Pancreas (tissue), 10 donors: ENCODE results near the gene ABCA1. TPM values are rescaled to one million over a fixed set of nuclear protein-coding genes. Genes with fewer than 3 reads are reported as not detected.
A peak's percentile ranks its signal among the peaks of the same experiment; 100 is the strongest.
"Not testable (repeated sequence)": the region's sequence is repeated elsewhere in the genome, so short reads cannot be mapped to it uniquely, and the experiment has no call there.

Source experiments
- ATAC-seq, 4 donors: fragments of 200-7000 bp; cut with Tn5 transposase; one replicate each; pipeline versions ENCODE4 v1.8.0 to v1.9.1; 2020; ENCODE audit warnings: mild to moderate bottlenecking in 4 of 4, moderate library complexity in 4 of 4
- DNase-seq, 6 donors: peaks; one replicate each; pipeline ENCODE4 v3.0.0-alpha.2; 2020
- FAIRE-seq: peaks from 2 replicates; lab custom pipeline; 2012; peaks lifted over from hg19 to GRCh38; lab: Jason Lieb, UNC
- H3K27ac ChIP-seq, 4 donors: fragments of 200-600 bp; sonication (generic); 1 replicate in 3 of 4; 2 replicates in 1 of 4; pipeline versions ENCODE4 v1.5.0 to v1.8.0; 2020
- H3K27me3 ChIP-seq, 4 donors: fragments of 200-600 bp; one replicate each; pipeline ENCODE4 v1.8.0; 2021
- H3K36me3 ChIP-seq, 3 donors: fragments of 200-600 bp; sonication (generic) in 1 of 3; one replicate each; pipeline versions ENCODE4 v1.5.0 to v1.8.0; 2020 to 2021
- H3K4me1 ChIP-seq, 3 donors: fragments of 200-600 bp; one replicate each; pipeline ENCODE4 v1.8.0; 2021
- H3K4me3 ChIP-seq, 4 donors: fragments of 200-600 bp; sonication (generic) in 2 of 4; one replicate each; pipeline versions ENCODE4 v1.5.0 to v1.8.0; 2020 to 2021
- H3K9me3 ChIP-seq, 4 donors: fragments of 200-600 bp; one replicate each; pipeline ENCODE4 v1.8.0; 2021
- WGBS, 2 donors: extraction: QIAGEN DNeasy Blood & Tissue Kit; methylation state at CpG; one replicate each; pipeline ENCODE4 v1.1.7; 2013; 5-methylcytosine and 5-hydroxymethylcytosine counted together
- intact Hi-C, 3 donors: fragments of 100-400 bp; cut with DNase I; formaldehyde crosslinking; loops; one replicate each; pipeline versions ENCODE4 v1.11.1 to v1.14.2; 2022
- polyA plus RNA-seq, 2 donors: library from polyadenylated mRNA; stranded (reverse); fragments of 200-250 nt; gene quantifications; one replicate each; pipeline ENCODE4 v1.2.3, GENCODE V29; 2013
- total RNA-seq, 6 donors: library from RNA; stranded (reverse); fragmentation: NEBNext Ultra II Directional in 4 of 6; extraction: Animal tissue kit (Norgen Biotek cat#: 25700) in 4 of 6; gene quantifications; one replicate each; pipeline versions ENCODE4 v1.2.1 to v1.2.4, GENCODE V29; 2021 to 2023
- TF ChIP-seq, protein P1 (sequence below), 4 donors: fragments of 200-600 bp; sonication (generic) in 3 of 4; IDR thresholded peaks; one replicate each; pipeline versions ENCODE4 v1.5.0 to v1.8.0; 2021; ENCODE audit warnings: antibody characterized with exemption in 4 of 4
- donor health status: healthy with polysubstance abuse.
- donor health status: DM: no; HTN: no; CAD: no; lungs with moderate emphysema.
- donor health status: DM: no; HTN: no; CAD: no.
- donor health status: control.
- donor health status: control.
- donor health status: Bipolar disorder and iron deficiency.
- donor health status: DM: yes; HTN: yes; CAD: no.
- donor health status: DM: no; HTN: no; CAD: no.
- donor health status: DM: no; HTN: no; CAD: no.
- donor health status: DM: yes; HTN: yes; CAD: no.

The ABCA1 gene
- total and polyA plus RNA-seq, 8 donors = 3.2 to 20.4 (median 8.6) TPM

DNA sequence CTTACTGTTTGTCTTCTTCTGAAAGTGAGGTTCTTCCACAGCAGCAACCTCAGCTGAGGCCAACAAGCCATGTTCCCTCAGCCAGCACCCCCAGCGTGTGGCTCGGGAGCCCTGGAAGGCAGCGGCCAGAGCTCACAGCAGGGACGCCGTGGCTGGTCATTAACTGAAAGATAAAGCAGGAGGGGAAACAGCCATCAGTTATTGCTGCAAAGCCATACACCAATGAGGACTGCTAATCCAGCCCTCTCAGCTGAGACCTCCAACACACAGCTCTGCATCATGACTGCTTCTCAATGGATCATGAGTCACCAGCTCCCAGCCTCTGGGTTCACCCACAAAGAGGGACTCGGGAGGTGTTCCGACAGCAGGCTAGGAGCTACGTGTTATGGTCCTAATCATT lies 24.3 kb downstream of the ABCA1 start:
- WGBS, 2 donors = 87 to 89% methylated on average over 8 of the region's 8 CpGs
- FAIRE-seq = no peak
- DNase-seq = no peak
- Histone ChIP-seq H3K9me3 (no peaks in the 10 kb centered on the region), H3K27ac (no peak overlapping the region), H3K4me3 (no peak overlapping the region), H3K4me1 (peaks cover 0 to 11% (median 0%) of the 10 kb centered on the region in 3 donors), H3K27me3 (no peaks in the 10 kb centered on the region), H3K36me3 (no peaks in the 10 kb centered on the region)
- intact Hi-C loops = no loop called here
- TF ChIP-seq, protein P1, sequence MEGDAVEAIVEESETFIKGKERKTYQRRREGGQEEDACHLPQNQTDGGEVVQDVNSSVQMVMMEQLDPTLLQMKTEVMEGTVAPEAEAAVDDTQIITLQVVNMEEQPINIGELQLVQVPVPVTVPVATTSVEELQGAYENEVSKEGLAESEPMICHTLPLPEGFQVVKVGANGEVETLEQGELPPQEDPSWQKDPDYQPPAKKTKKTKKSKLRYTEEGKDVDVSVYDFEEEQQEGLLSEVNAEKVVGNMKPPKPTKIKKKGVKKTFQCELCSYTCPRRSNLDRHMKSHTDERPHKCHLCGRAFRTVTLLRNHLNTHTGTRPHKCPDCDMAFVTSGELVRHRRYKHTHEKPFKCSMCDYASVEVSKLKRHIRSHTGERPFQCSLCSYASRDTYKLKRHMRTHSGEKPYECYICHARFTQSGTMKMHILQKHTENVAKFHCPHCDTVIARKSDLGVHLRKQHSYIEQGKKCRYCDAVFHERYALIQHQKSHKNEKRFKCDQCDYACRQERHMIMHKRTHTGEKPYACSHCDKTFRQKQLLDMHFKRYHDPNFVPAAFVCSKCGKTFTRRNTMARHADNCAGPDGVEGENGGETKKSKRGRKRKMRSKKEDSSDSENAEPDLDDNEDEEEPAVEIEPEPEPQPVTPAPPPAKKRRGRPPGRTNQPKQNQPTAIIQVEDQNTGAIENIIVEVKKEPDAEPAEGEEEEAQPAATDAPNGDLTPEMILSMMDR (IDR thresholded peaks at IDR 0.05) = no peak
- ATAC-seq = peak in 1 of 4 donors; percentile 24

DNA sequence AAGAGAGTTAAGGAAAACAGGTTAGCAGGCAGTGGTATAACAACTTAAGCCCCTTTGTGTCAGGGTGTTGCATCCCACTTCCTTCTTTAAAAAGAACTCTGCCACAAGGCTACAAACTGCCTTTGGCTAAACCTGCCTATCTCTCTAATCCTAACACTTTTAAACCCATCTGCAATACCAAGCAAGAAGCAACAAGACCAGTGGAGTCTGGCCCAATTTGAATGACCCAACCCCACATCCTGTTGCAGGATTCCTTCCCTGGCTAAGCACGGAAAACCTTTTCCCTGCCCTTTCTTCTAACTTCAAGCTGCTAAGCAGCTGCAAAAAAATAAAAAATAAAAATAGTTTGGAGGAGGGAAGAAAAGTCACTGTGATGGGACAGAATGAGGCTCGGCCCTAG lies 27.1 kb downstream of the ABCA1 start:
- intact Hi-C loops = no loop called here
- DNase-seq (no peak), FAIRE-seq (no peak), ATAC-seq (no peak)
- Histone ChIP-seq H3K9me3 (no peaks in the 10 kb centered on the region), H3K4me3 (no peak overlapping the region), H3K27ac (no peak overlapping the region), H3K36me3 (no peaks in the 10 kb centered on the region), H3K27me3 (no peaks in the 10 kb centered on the region), H3K4me1 (no peaks in the 10 kb centered on the region)
- TF ChIP-seq, protein P1 (IDR thresholded peaks at IDR 0.05) = no peak
- 83 to 84% methylated on average over 2 of the region's 2 CpGs for WGBS, 2 donors

DNA sequence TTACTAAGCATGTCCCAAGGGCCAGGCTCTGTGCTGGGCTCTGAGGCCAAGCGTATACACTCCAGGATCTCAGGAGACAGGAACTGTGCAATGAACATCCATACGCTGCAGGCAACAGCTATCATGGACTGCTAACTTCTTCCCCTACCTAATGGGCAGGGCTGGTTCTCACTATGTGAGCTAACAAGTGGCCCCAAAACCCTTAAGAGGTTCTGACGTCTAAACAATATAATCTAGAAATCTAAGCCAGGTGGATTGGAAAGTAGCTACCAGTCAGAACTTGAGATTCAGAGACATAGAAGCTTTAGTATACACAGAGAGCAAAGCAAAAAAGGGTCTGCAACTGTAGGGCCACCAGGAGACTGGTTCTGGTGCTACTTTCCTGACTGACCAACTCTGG lies 27.6 kb downstream of the ABCA1 start:
- no peaks in the 10 kb centered on the region for H3K27me3 ChIP-seq
- no peaks in the 10 kb centered on the region for H3K4me1 ChIP-seq
- intact Hi-C loops = no loop called here
- no peak overlapping the region for H3K27ac ChIP-seq
- H3K4me3 ChIP-seq = no peak overlapping the region
- 90 to 92% methylated on average over 3 of the region's 3 CpGs for WGBS, 2 donors
- ATAC-seq = no peak
- TF ChIP-seq, protein P1 (IDR thresholded peaks at IDR 0.05) = no peak
- no peaks in the 10 kb centered on the region for H3K36me3 ChIP-seq
- H3K9me3 ChIP-seq = no peaks in the 10 kb centered on the region
- no peak for FAIRE-seq
- DNase-seq = no peak

DNA sequence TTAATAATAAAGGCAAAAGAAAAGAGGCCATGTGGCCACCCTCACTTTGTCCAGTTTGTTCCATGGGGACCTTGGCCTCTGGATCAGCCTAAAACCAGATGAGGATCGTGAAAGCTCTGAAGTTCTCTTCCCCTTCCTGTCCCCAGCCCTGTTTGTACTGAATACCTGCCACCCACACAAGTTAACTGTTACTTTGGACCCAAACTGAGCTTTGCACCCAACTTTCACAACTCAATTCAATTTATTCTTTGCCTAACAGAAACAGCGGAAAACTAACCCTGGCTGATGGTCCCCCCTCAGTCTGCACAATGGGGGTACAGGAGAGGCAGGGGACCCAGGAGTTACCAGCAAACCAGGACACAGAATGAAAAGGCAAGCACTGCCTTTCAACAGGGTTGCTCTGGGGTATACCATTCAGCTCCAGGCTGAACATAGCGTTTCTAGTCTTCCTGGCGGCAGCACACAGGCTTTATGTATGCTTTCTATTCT lies 28.2 kb downstream of the ABCA1 start:
- Histone ChIP-seq H3K27ac (no peak overlapping the region), H3K9me3 (no peaks in the 10 kb centered on the region), H3K27me3 (no peaks in the 10 kb centered on the region), H3K4me1 (no peaks in the 10 kb centered on the region), H3K36me3 (no peaks in the 10 kb centered on the region), H3K4me3 (no peak overlapping the region)
- intact Hi-C loops = no loop called here
- WGBS, 2 donors = 94 to 96% methylated on average over 4 of the region's 4 CpGs
- no peak for ATAC-seq
- TF ChIP-seq, protein P1 (IDR thresholded peaks at IDR 0.05) = no peak
- no peak for FAIRE-seq
- no peak for DNase-seq

DNA sequence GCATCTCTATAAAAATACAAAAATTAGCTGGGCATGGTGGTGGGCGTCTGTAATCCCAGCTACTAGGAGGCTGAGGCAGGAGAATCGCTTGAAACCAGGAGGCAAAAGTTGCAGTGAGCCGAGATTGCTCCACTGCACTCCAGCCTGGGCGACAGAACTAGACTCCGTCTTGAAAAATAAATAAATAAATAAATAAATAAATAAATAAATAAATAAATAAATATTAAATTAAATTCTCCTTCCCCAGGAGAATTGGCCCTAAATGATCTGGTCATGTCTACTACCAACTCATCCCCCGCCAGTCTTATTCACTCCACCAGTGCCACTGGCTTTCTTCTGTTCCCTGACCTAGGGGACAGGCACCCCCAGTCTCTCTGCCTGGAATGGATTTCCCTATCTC lies 29.6 kb downstream of the ABCA1 start:
- H3K27me3 ChIP-seq, intact Hi-C loops, FAIRE-seq, DNase-seq, H3K4me1 ChIP-seq, ATAC-seq, H3K36me3 ChIP-seq, H3K9me3 ChIP-seq, H3K4me3 ChIP-seq, H3K27ac ChIP-seq: not testable (repeated sequence)
- WGBS, 2 donors = 96% methylated on average over 6 of the region's 6 CpGs
